ENCODE results near the gene NEDD9. TPM values are rescaled to one million over a fixed set of nuclear protein-coding genes. Genes with fewer than 3 reads are reported as not detected.

NEDD9 gene
- total RNA-seq, 2 experiments from 2014 or later: 60.1 to 64.8 TPM

- H3K27ac Mint-ChIP-seq: no peak overlapping the region
- H3K27me3 Mint-ChIP-seq: no peaks in the 10 kb centered on the region
- peaks cover 52% of the 10 kb centered on the region for H3K36me3 Mint-ChIP-seq (ENCODE audit: low read depth)
- CTCF ChIA-PET: interaction anchor here (1.0 to 1.5 kb wide), 2 partner anchors 152 to 266 kb away, joined by 3 to 7 read pairs; no protein-coding TSS in a partner anchor
- H3K9me3 Mint-ChIP-seq: peaks cover 2% of the 10 kb centered on the region
- peaks cover 72% of the 10 kb centered on the region for H3K4me1 Mint-ChIP-seq
- H3K4me3 Mint-ChIP-seq: peak overlapping the region; percentile 86
- no peak for DNase-seq
- POLR2A ChIA-PET: interaction anchor here (1.2 to 7.8 kb wide), 10 partner anchors 7 to 185 kb away, joined by 3 to 138 read pairs (median 41); no protein-coding TSS in a partner anchor
These were observed 2.8 kb downstream of the NEDD9 start for GRCh38 chr6:11229655-11230046.

- peaks cover 74% of the 10 kb centered on the region for H3K4me1 Mint-ChIP-seq
- H3K4me3 Mint-ChIP-seq: peak overlapping the region; percentile 86
- no peak overlapping the region for H3K27ac Mint-ChIP-seq
- POLR2A ChIA-PET: interaction anchor here (1.2 to 7.8 kb wide), 8 partner anchors 7 to 186 kb away, joined by 3 to 138 read pairs (median 55); no protein-coding TSS in a partner anchor
- no peaks in the 10 kb centered on the region for H3K27me3 Mint-ChIP-seq
- H3K9me3 Mint-ChIP-seq: peaks cover 2% of the 10 kb centered on the region
- CTCF ChIA-PET: no interaction called here
- no peak for DNase-seq
- H3K36me3 Mint-ChIP-seq (ENCODE audit: low read depth): peaks cover 57% of the 10 kb centered on the region
These were observed 3.4 kb downstream of the NEDD9 start for GRCh38 chr6:11228935-11229654.

GRCh38 chr6:11227698-11228097 lies 4.8 kb downstream of the NEDD9 start:
- Mint-ChIP-seq H3K36me3 (ENCODE audit: low read depth) (peaks cover 67% of the 10 kb centered on the region), H3K9me3 (peaks cover 2% of the 10 kb centered on the region), H3K4me1 (peaks cover 75% of the 10 kb centered on the region), H3K4me3 (no peak overlapping the region), H3K27me3 (no peaks in the 10 kb centered on the region), H3K27ac (no peak overlapping the region)
- ChIA-PET CTCF (no interaction called here), POLR2A (interaction anchor here (0.9 kb wide), 1 partner anchor 25 kb away, joined by 5 read pairs; no protein-coding TSS in a partner anchor)
- DNase-seq: no peak

GRCh38 chr6:11226005-11226404 lies 6.5 kb downstream of the NEDD9 start:
- peaks cover 64% of the 10 kb centered on the region for H3K36me3 Mint-ChIP-seq (ENCODE audit: low read depth)
- CTCF ChIA-PET: no interaction called here

GRCh38 chr6:11224966-11225463 lies 7.5 kb downstream of the NEDD9 start:
- Mint-ChIP-seq H3K36me3 (ENCODE audit: low read depth) (peaks cover 65% of the 10 kb centered on the region), H3K27ac (peak overlapping the region; percentile 92), H3K27me3 (no peaks in the 10 kb centered on the region), H3K4me1 (peaks cover 81% of the 10 kb centered on the region), H3K4me3 (peak overlapping the region; percentile 55), H3K9me3 (peaks cover 2% of the 10 kb centered on the region)
- CTCF ChIA-PET: interaction anchor here (1.0 to 3.2 kb wide), 3 partner anchors 23 to 271 kb away, joined by 3 to 15 read pairs (median 5); no protein-coding TSS in a partner anchor
- no peak for DNase-seq
- POLR2A ChIA-PET: interaction anchor here (0.7 to 7.7 kb wide), 11 partner anchors 8 to 488 kb away, joined by 3 to 138 read pairs (median 6); partner anchors contain the start of gene NEDD9

More at GRCh38 chr6:11226005-11226404, 6.5 kb downstream of the NEDD9 start:
- Mint-ChIP-seq H3K27me3 (no peaks in the 10 kb centered on the region), H3K27ac (peak overlapping the region; percentile 56), H3K4me1 (peaks cover 82% of the 10 kb centered on the region), H3K9me3 (peaks cover 2% of the 10 kb centered on the region), H3K4me3 (no peak overlapping the region)
- no peak for DNase-seq
- POLR2A ChIA-PET: interaction anchor here (0.7 to 7.7 kb wide), 4 partner anchors 7 to 155 kb away, joined by 3 to 138 read pairs (median 26); partner anchors contain the start of gene NEDD9

- H3K4me3 Mint-ChIP-seq: peak overlapping the region; percentile 55
- ChIA-PET POLR2A (interaction anchor here (0.8 to 7.7 kb wide), 14 partner anchors 8 to 488 kb away, joined by 3 to 138 read pairs (median 6); partner anchors contain the start of gene NEDD9), CTCF (interaction anchor here (1.3 to 3.2 kb wide), 4 partner anchors 8 to 188 kb away, joined by 4 to 18 read pairs (median 10); partner anchors contain the start of gene NEDD9)
- DNase-seq: peak; percentile 77
- peak overlapping the region; percentile 92 for H3K27ac Mint-ChIP-seq
- H3K36me3 Mint-ChIP-seq (ENCODE audit: low read depth): peaks cover 66% of the 10 kb centered on the region
- no peaks in the 10 kb centered on the region for H3K27me3 Mint-ChIP-seq
- H3K9me3 Mint-ChIP-seq: peaks cover 2% of the 10 kb centered on the region
- H3K4me1 Mint-ChIP-seq: peaks cover 80% of the 10 kb centered on the region
These were observed 8.1 kb downstream of the NEDD9 start for GRCh38 chr6:11224252-11224965.

GRCh38 chr6:11223286-11223864 lies 9.1 kb downstream of the NEDD9 start:
- POLR2A ChIA-PET: interaction anchor here (1.0 to 7.7 kb wide), 14 partner anchors 9 to 191 kb away, joined by 3 to 138 read pairs (median 8); partner anchors contain the start of gene NEDD9
- peaks cover 2% of the 10 kb centered on the region for H3K9me3 Mint-ChIP-seq
- peaks cover 87% of the 10 kb centered on the region for H3K4me1 Mint-ChIP-seq
- H3K36me3 Mint-ChIP-seq (ENCODE audit: low read depth): peaks cover 73% of the 10 kb centered on the region
- CTCF ChIA-PET: interaction anchor here (1.2 to 3.2 kb wide), 8 partner anchors 9 to 273 kb away, joined by 3 to 18 read pairs (median 4); partner anchors contain the start of genes NEDD9 and SMIM13
- H3K27ac Mint-ChIP-seq: peak overlapping the region; percentile 92
- H3K4me3 Mint-ChIP-seq: peak overlapping the region; percentile 48
- no peak for DNase-seq
- no peaks in the 10 kb centered on the region for H3K27me3 Mint-ChIP-seq

GRCh38 chr6:11222385-11223277 lies 9.8 kb downstream of the NEDD9 start:
- H3K4me1 Mint-ChIP-seq: peaks cover 90% of the 10 kb centered on the region
- no peaks in the 10 kb centered on the region for H3K27me3 Mint-ChIP-seq
- peaks cover 70% of the 10 kb centered on the region for H3K36me3 Mint-ChIP-seq (ENCODE audit: low read depth)
- H3K27ac Mint-ChIP-seq: peak overlapping the region; percentile 92
- H3K9me3 Mint-ChIP-seq: peaks cover 2% of the 10 kb centered on the region
- peak overlapping the region; percentile 35 for H3K4me3 Mint-ChIP-seq
- ChIA-PET POLR2A (interaction anchor here (0.8 to 7.7 kb wide), 15 partner anchors 10 to 502 kb away, joined by 3 to 138 read pairs (median 7); partner anchors contain the start of gene NEDD9), CTCF (interaction anchor here (0.8 to 3.2 kb wide), 11 partner anchors 9 to 273 kb away, joined by 3 to 18 read pairs (median 4); partner anchors contain the start of genes NEDD9 and SMIM13)
- DNase-seq: no peak

- H3K4me1 Mint-ChIP-seq: peaks cover 90% of the 10 kb centered on the region
- peak overlapping the region; percentile 35 for H3K4me3 Mint-ChIP-seq
- no peaks in the 10 kb centered on the region for H3K27me3 Mint-ChIP-seq
- H3K9me3 Mint-ChIP-seq: peaks cover 2% of the 10 kb centered on the region
- H3K27ac Mint-ChIP-seq: peak overlapping the region; percentile 92
- ChIA-PET POLR2A (interaction anchor here (0.8 to 7.7 kb wide), 14 partner anchors 11 to 501 kb away, joined by 3 to 138 read pairs (median 8); partner anchors contain the start of gene NEDD9), CTCF (interaction anchor here (0.8 to 3.2 kb wide), 10 partner anchors 9 to 274 kb away, joined by 3 to 18 read pairs (median 4); partner anchors contain the start of genes NEDD9 and SMIM13)
- no peak for DNase-seq
- H3K36me3 Mint-ChIP-seq (ENCODE audit: low read depth): peaks cover 69% of the 10 kb centered on the region
These were observed 10.7 kb downstream of the NEDD9 start for GRCh38 chr6:11221623-11222384.

GRCh38 chr6:11219400-11219834 lies 13.1 kb downstream of the NEDD9 start:
- no peak overlapping the region for H3K27ac Mint-ChIP-seq
- no peaks in the 10 kb centered on the region for H3K9me3 Mint-ChIP-seq
- CTCF ChIA-PET: no interaction called here
- no peaks in the 10 kb centered on the region for H3K27me3 Mint-ChIP-seq
- POLR2A ChIA-PET: interaction anchor here (1.4 to 7.7 kb wide), 3 partner anchors 13 to 163 kb away, joined by 4 to 138 read pairs (median 36); partner anchors contain the start of gene NEDD9
- H3K36me3 Mint-ChIP-seq (ENCODE audit: low read depth): peaks cover 65% of the 10 kb centered on the region
- H3K4me3 Mint-ChIP-seq: no peak overlapping the region
- DNase-seq: no peak
- peaks cover 78% of the 10 kb centered on the region for H3K4me1 Mint-ChIP-seq
